Heart right ventricle (tissue), 16 donors: ENCODE measurements around the gene HOXA9. TPM values are rescaled to one million over a fixed set of nuclear protein-coding genes. Genes with fewer than 3 reads are reported as not detected.

Experiments
- ATAC-seq, 8 donors: fragments of 200-7000 bp; cut with Tn5 transposase; one replicate each; pipeline ENCODE4 v1.9.1; 2020; ENCODE audit warnings: mild to moderate bottlenecking in 8 of 8, moderate library complexity in 8 of 8, moderate number of reproducible peaks in 1 of 8
- DNase-seq, 2 donors: peaks; one replicate each; pipeline ENCODE4 v3.0.0-alpha.2; 2020
- H3K27ac ChIP-seq, 10 donors: fragments of 200-600 bp; sonication (generic) in 2 of 10; one replicate each; pipeline versions ENCODE4 v1.5.0 to v1.8.0; 2020 to 2022; ENCODE audit warnings: mild to moderate bottlenecking in 3 of 10
- H3K27me3 ChIP-seq, 7 donors: fragments of 200-600 bp; one replicate each; pipeline ENCODE4 v1.8.0; 2021 to 2022; ENCODE audit warnings: mild to moderate bottlenecking in 2 of 7
- H3K36me3 ChIP-seq, 9 donors: fragments of 200-600 bp; sonication (generic) in 1 of 9; one replicate each; pipeline versions ENCODE4 v1.5.0 to v1.8.0; 2020 to 2022; ENCODE audit warnings: mild to moderate bottlenecking in 2 of 9
- H3K4me1 ChIP-seq, 9 donors: fragments of 200-600 bp; sonication (generic) in 1 of 9; one replicate each; pipeline versions ENCODE4 v1.5.0 to v1.8.0; 2020 to 2022; ENCODE audit warnings: mild to moderate bottlenecking in 4 of 9
- H3K4me3 ChIP-seq, 10 donors: fragments of 200-600 bp; sonication (generic) in 2 of 10; one replicate each; pipeline versions ENCODE4 v1.5.0 to v1.8.0; 2020 to 2022; ENCODE audit warnings: mild to moderate bottlenecking in 7 of 10, moderate library complexity in 2 of 10
- H3K9me3 ChIP-seq, 11 donors: fragments of 200-600 bp in 10 of 11; sonication (generic) in 2 of 11; one replicate each; pipeline versions ENCODE4 v1.5.0 to v1.8.0; 2013 to 2022; ENCODE audit warnings: mild to moderate bottlenecking in 2 of 11, control low read depth in 1 of 11, moderate library complexity in 1 of 11
- WGBS, 2 donors: extraction: QIAGEN DNeasy Blood & Tissue Kit; methylation state at CpG; one replicate each; pipeline ENCODE4 v1.1.7; 2013; ENCODE audit warnings: inconsistent platforms in 1 of 2; 5-methylcytosine and 5-hydroxymethylcytosine counted together
- intact Hi-C, 10 donors: fragments of 100-400 bp; cut with DNase I; formaldehyde crosslinking; loops; one replicate each; pipeline versions ENCODE4 v1.11.1 to v1.14.2; 2022
- polyA plus RNA-seq, 2 donors: library from polyadenylated mRNA; stranded (reverse); fragments of 200-250 nt; gene quantifications; one replicate each; pipeline ENCODE4 v1.2.3, GENCODE V29; 2013
- total RNA-seq, 10 donors: library from RNA; stranded (reverse); fragmentation: NEBNext Ultra II Directional in 3 of 10; extraction: Animal tissue kit (Norgen Biotek cat#: 25700) in 3 of 10; gene quantifications; one replicate each; pipeline versions ENCODE4 v1.2.1 to v1.2.4, GENCODE V29; 2021 to 2023
- TF ChIP-seq, protein P1 (sequence below), 9 donors: fragments of 200-600 bp; sonication (generic) in 2 of 9; IDR thresholded peaks; one replicate each; pipeline versions ENCODE4 v1.5.0 to v1.8.0; 2021 to 2022; ENCODE audit warnings: antibody characterized with exemption in 9 of 9, mild to moderate bottlenecking in 5 of 9, moderate library complexity in 1 of 9
- donor health status: Arrhythmogenic right ventricular cardiomyopathy.
- donor health status: ischemic (EF 13 %, LVEDD 7.1; RV severe dilation, severe dysfunction).
- donor health status: healthy with polysubstance abuse.
- donor health status: DM: no; HTN: yes; CAD: no.
- donor health status: DM: no; HTN: no; CAD: no.
- donor health status: ischemic (EF 25% LVEDD 6.9; RV normal size, moderate dysfunction).
- donor health status: ischemic (EF 25% LVEDD 5.7; RV mildly dilated, moderate dysfunction).
- donor health status: healthy.
- donor health status: DM: yes; HTN: yes; CAD: no.
- donor health status: Ischemic cardiomyopathy.
- donor health status: ischemic (EF 35%, LVEDD 5.7; RV mildly dilated, moderate dysfunction).
- donor health status: nonischemic (EF 11% LVEDD 7.7; RV severe dilation, severe dysfunction).
- donor health status: DM: yes; HTN: yes; CAD: no.
- donor health status: PGD.
- donor health status: ischemic (EF 29% LVEDD 5.4; RV normal size, mild dysfunction).
- donor health status: nonischemic (EF 23%, LVEDD 6.1; RV moderate dilation, normal function).

The HOXA9 gene
- total and polyA plus RNA-seq, 12 donors, result not detected

DNA sequence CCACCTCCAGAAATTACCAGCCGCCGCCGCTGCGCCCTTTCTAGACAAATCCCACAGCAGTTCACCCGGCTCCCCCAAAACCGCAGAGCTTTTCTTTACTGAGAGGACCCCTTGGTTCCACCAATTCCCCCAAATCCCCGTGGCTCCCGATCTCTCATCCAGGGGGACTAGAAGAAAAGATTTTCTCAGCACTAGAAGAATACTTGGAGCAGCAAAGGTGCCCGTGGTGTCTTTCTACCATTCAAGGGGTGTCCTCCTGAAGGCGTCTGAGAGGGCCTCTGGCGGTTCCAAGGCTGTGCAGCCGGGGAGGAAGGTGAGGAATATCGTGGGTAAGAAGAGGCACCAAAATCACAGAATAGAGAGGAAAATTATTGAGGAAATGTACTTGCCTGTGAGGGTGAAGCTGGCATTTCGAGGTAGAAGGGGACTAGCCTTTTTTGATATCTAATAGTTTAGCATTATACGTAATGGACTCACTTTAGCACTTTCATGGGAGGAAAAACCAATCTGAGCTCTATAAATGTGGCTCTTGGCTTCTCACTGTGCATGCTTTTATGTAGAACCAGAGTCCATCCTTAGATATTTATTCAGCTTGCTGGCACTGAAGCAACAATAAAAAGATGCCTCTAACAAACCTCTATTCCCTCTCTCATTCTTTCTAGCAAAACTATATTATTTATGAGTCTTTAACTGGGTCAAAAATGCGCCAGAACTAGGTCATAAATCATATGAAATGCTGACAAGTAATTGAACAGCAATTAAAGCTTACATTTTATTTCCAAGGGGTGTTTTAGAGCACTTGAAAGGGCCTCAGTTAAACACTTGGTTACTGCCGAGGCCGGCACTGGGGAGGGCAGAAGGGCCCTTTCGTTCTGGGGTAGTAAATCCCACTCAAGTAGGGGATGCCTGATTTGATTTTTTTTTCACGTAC is 49.0 kb downstream of the HOXA9 start:
- Histone ChIP-seq H3K4me3 (peak overlapping the region in 5 of 10 donors; percentile 11 to 42 (median 21)), H3K27ac (peak overlapping the region in 4 of 10 donors; percentile 28 to 82 (median 64)), H3K4me1 (peaks cover 0 to 17% (median 4%) of the 10 kb centered on the region in 9 donors), H3K9me3 (no peaks in the 10 kb centered on the region), H3K36me3 (no peaks in the 10 kb centered on the region), H3K27me3 (peaks cover 18 to 97% (median 96%) of the 10 kb centered on the region in 7 donors)
- ATAC-seq, result no peak
- intact Hi-C loops, result no loop called here
- TF ChIP-seq, protein P1, sequence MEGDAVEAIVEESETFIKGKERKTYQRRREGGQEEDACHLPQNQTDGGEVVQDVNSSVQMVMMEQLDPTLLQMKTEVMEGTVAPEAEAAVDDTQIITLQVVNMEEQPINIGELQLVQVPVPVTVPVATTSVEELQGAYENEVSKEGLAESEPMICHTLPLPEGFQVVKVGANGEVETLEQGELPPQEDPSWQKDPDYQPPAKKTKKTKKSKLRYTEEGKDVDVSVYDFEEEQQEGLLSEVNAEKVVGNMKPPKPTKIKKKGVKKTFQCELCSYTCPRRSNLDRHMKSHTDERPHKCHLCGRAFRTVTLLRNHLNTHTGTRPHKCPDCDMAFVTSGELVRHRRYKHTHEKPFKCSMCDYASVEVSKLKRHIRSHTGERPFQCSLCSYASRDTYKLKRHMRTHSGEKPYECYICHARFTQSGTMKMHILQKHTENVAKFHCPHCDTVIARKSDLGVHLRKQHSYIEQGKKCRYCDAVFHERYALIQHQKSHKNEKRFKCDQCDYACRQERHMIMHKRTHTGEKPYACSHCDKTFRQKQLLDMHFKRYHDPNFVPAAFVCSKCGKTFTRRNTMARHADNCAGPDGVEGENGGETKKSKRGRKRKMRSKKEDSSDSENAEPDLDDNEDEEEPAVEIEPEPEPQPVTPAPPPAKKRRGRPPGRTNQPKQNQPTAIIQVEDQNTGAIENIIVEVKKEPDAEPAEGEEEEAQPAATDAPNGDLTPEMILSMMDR (IDR thresholded peaks at IDR 0.05), result no peak
- no peak for DNase-seq
- WGBS, 2 donors, result 14 to 25% methylated on average over 20 of the region's 20 CpGs

DNA sequence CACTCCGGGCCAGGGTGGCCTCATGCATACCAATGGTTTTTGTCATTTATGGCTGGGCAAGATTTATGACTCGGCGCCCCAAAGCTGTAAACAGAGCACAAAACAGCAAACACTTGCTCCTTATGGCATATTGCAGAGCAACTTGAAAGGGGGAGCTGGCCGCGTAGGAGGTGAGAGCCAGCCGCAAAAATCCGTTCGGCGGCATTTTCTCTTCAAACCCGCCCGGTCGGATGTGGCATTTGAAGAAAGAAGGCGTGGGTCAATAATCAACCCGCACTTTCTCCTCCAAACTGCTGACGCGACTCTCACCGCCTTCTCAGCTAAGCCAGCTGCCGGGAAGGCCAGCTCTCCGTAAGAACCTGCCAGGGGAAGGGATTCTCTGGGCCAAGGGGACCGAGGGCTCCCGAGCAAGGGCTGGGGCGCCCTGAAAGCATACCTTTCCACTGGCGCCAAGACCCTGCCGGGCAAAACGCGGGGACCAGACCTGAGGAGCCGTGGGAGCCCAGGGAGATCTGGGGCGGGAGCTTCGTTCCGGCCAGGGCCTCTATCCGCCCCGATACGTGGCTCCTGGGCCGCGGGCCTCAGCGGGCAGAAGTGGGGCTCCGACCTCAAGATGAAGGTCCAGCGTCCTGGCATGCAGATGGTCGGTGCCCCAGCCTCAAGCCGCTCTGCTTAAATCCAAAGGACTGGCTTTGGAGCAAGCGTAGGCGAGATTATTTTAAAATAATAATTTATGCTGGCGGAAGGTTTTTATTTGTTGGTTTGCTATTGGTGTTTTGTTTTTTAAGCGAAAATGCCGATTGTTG is 49.9 kb downstream of the HOXA9 start:
- peak overlapping the region in 7 of 10 donors; percentile 4 to 42 (median 15) for H3K4me3 ChIP-seq
- peaks cover 0 to 22% (median 6%) of the 10 kb centered on the region in 9 donors for H3K4me1 ChIP-seq
- H3K27me3 ChIP-seq, result peaks cover 18 to 99% (median 98%) of the 10 kb centered on the region in 7 donors
- intact Hi-C loops, result no loop called here
- DNase-seq, result no peak
- H3K27ac ChIP-seq, result peak overlapping the region in 5 of 10 donors; percentile 11 to 82 (median 64)
- 6 to 13% methylated on average over 45 of the region's 45 CpGs for WGBS, 2 donors
- TF ChIP-seq, protein P1 (IDR thresholded peaks at IDR 0.05), result no peak
- H3K36me3 ChIP-seq, result no peaks in the 10 kb centered on the region
- no peak for ATAC-seq
- H3K9me3 ChIP-seq, result no peaks in the 10 kb centered on the region

DNA sequence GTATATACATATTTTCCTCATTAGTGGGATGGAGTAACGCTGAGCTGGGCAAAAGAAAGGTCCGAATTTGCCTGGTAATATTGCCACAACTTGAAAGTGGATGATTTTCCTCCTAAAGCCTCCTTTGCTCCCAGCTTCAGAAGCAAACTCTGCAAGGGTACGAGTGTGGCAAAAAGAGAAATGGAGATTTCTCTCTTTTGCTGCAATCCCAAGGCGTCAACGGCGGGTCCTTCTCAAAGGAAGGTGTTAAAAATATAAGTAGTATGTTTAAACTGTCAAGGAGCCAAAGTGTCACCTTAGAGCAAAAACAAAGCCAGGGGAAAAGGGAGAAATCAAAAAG is 50.5 kb downstream of the HOXA9 start:
- DNase-seq, result no peak
- intact Hi-C loops, result no loop called here
- no peaks in the 10 kb centered on the region for H3K36me3 ChIP-seq
- WGBS, 2 donors, result 11 to 19% methylated on average over 6 of the region's 6 CpGs
- TF ChIP-seq, protein P1 (IDR thresholded peaks at IDR 0.05), result no peak
- H3K9me3 ChIP-seq, result no peaks in the 10 kb centered on the region
- H3K27ac ChIP-seq, result peak overlapping the region in 3 of 10 donors; percentile 11 to 82 (median 64)
- peaks cover 0 to 24% (median 6%) of the 10 kb centered on the region in 9 donors for H3K4me1 ChIP-seq
- no peak for ATAC-seq
- H3K4me3 ChIP-seq, result peak overlapping the region in 4 of 10 donors; percentile 15 to 42 (median 28)
- peaks cover 18 to 99% (median 98%) of the 10 kb centered on the region in 7 donors for H3K27me3 ChIP-seq
